ENCODE measurements around the gene VWA7. TPM values are rescaled to one million over a fixed set of nuclear protein-coding genes. Genes with fewer than 3 reads are reported as not detected.

The VWA7 gene
- total RNA-seq, 1 donor from 2014 or later, result 0.62 TPM

- Mint-ChIP-seq H3K4me1 (ENCODE audit: low read depth) (peaks cover 8% of the 10 kb centered on the region), H3K27ac (ENCODE audit: unreplicated experiment) (no peak overlapping the region)
Observed at GRCh38 chr6:31781244-31782125, 4.4 kb upstream of the VWA7 start.

DNA sequence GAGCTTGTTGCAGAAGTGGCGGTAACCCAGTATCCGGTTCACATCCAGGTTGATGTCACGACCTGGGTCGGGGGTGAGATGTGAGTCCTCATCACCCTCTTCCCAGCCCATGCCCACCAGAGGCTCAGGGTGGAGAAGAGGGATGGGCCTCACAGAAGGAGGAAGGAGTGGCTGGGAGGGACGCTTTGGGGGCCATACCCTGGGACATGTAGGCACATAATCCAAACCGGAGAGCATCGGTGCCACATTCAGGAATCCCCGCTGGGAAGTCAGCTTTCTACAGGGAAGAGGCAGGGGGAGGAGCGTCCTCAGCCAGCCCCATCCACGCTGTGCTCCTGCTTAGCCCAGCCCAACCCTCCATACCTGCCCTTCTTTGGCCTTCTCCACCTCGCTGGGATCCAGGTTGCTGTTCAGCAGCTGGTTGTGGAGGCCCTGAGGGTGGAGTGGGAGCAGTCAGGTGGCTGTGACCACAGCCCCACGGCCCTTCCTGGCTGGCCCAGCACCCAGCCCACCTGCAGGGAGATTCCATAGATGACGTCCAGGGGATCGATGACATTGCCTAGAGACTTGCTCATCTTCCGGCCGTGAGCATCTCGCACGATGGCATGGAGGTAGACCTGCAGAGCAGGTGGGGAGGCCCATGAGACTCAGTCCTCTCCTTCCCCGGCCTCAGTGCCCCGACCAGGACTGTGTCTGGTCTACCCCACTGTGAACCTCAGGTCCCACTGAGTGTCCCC, 3.5 kb upstream of the VWA7 start:
- TF ChIP-seq, protein P1, sequence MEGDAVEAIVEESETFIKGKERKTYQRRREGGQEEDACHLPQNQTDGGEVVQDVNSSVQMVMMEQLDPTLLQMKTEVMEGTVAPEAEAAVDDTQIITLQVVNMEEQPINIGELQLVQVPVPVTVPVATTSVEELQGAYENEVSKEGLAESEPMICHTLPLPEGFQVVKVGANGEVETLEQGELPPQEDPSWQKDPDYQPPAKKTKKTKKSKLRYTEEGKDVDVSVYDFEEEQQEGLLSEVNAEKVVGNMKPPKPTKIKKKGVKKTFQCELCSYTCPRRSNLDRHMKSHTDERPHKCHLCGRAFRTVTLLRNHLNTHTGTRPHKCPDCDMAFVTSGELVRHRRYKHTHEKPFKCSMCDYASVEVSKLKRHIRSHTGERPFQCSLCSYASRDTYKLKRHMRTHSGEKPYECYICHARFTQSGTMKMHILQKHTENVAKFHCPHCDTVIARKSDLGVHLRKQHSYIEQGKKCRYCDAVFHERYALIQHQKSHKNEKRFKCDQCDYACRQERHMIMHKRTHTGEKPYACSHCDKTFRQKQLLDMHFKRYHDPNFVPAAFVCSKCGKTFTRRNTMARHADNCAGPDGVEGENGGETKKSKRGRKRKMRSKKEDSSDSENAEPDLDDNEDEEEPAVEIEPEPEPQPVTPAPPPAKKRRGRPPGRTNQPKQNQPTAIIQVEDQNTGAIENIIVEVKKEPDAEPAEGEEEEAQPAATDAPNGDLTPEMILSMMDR (IDR thresholded peaks at IDR 0.05), result no peak
- Mint-ChIP-seq H3K36me3 (ENCODE audit: low read depth) (peaks cover 29% of the 10 kb centered on the region), H3K4me1 (ENCODE audit: low read depth) (peaks cover 10% of the 10 kb centered on the region), H3K9me3 (ENCODE audit: low read depth) (no peaks in the 10 kb centered on the region), H3K27me3 (ENCODE audit: low read depth) (no peaks in the 10 kb centered on the region), H3K27ac (ENCODE audit: unreplicated experiment) (no peak overlapping the region), H3K4me3 (ENCODE audit: unreplicated experiment) (no peak overlapping the region)
- no peak for DNase-seq (ENCODE audit: low spot score)

More at GRCh38 chr6:31781244-31782125, 4.4 kb upstream of the VWA7 start:
- no peaks in the 10 kb centered on the region for H3K9me3 Mint-ChIP-seq (ENCODE audit: low read depth)
- DNase-seq (ENCODE audit: low spot score), result no peak
- no peak overlapping the region for H3K4me3 Mint-ChIP-seq (ENCODE audit: unreplicated experiment)
- TF ChIP-seq, protein P1 (IDR thresholded peaks at IDR 0.05), result no peak
- H3K36me3 Mint-ChIP-seq (ENCODE audit: low read depth), result peaks cover 31% of the 10 kb centered on the region
- no peaks in the 10 kb centered on the region for H3K27me3 Mint-ChIP-seq (ENCODE audit: low read depth)

- Mint-ChIP-seq H3K36me3 (ENCODE audit: low read depth) (peaks cover 29% of the 10 kb centered on the region), H3K9me3 (ENCODE audit: low read depth) (no peaks in the 10 kb centered on the region), H3K27ac (ENCODE audit: unreplicated experiment) (no peak overlapping the region), H3K4me1 (ENCODE audit: low read depth) (peaks cover 10% of the 10 kb centered on the region), H3K27me3 (ENCODE audit: low read depth) (no peaks in the 10 kb centered on the region), H3K4me3 (ENCODE audit: unreplicated experiment) (no peak overlapping the region)
- no peak for DNase-seq (ENCODE audit: low spot score)
- TF ChIP-seq, protein P1 (IDR thresholded peaks at IDR 0.05), result no peak
Observed at GRCh38 chr6:31779908-31780307, 2.8 kb upstream of the VWA7 start.

DNA sequence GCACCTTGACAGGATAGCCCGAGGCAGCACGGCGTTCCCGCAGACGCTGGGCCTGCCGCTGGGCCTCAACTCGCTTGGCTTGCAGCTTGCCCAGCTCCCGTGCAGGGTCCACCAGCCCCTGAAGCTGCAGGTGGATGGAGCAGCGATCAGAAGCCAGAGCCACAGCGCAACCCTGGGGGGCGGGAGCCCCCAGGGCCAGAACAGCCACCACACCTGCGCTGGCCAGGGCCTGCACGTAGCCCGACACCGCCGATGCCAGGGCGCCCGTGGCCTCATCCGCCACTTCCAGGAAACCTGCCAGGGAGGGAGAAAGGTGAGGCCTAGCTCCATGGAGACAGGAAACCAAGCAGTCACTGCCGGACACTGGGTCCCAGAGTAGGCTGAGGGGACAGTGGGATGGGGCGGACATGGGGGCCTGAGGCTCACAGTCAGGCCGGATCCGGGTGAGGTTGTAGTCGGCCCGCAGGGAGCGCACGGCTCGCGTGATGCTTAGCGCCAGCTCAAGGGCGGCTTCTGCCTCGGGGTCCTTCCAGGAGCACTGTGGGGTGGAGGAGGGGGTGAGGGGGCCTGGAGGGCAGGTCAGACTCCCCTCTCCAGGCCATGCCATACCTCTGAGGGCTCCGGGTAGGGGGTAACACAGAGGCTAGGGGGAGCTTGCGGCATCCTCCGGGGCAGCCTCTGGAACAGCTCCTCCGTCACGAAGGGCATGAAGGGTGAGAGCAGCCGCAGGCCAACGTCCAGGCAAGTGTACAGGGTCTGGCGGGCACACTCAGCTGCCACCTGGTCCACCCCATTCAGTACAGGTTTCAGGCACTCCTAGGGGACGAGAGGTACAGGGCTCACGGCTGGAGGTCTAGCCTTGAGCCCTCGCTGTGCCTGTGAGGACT, 2.1 kb upstream of the VWA7 start:
- no peak for DNase-seq (ENCODE audit: low spot score)
- H3K4me1 Mint-ChIP-seq (ENCODE audit: low read depth), result peaks cover 10% of the 10 kb centered on the region
- H3K27me3 Mint-ChIP-seq (ENCODE audit: low read depth), result no peaks in the 10 kb centered on the region
- TF ChIP-seq, protein P1 (IDR thresholded peaks at IDR 0.05), result no peak
- H3K36me3 Mint-ChIP-seq (ENCODE audit: low read depth), result peaks cover 23% of the 10 kb centered on the region
- no peaks in the 10 kb centered on the region for H3K9me3 Mint-ChIP-seq (ENCODE audit: low read depth)
- no peak overlapping the region for H3K27ac Mint-ChIP-seq (ENCODE audit: unreplicated experiment)
- no peak overlapping the region for H3K4me3 Mint-ChIP-seq (ENCODE audit: unreplicated experiment)

All from chondrocyte (in vitro differentiated cells).